ENCODE measurements around the gene MRPL14. TPM values are rescaled to one million over a fixed set of nuclear protein-coding genes. Genes with fewer than 3 reads are reported as not detected.

MRPL14 gene
- total RNA-seq (2014; rRNA removed; shearing (Covaris generic)): 136 and 149 TPM in 2 replicates

GRCh38 chr6:44127186-44128019 lies at the start of gene MRPL14, which contains the start of gene TMEM63B:
Gene MRPL14, minus strand, starts transcription at chr6:44127452. Its CDS starts 10,841 bp downstream, at chr6:44116611.
Gene TMEM63B, plus strand, starts transcription at chr6:44127554. Its CDS starts 7,031 bp downstream, at chr6:44134585.
- peak; percentile 59 for DNase-seq (ENCODE audit: low spot score)

- no peak for DNase-seq (ENCODE audit: low spot score)
Observed at GRCh38 chr6:44176130-44176761, 49.0 kb upstream of the MRPL14 start.

GRCh38 chr6:44172731-44173500 lies 45.7 kb upstream of the MRPL14 start:
- DNase-seq (ENCODE audit: low spot score): peak; percentile 79

- no peak for DNase-seq (ENCODE audit: low spot score)
Observed at GRCh38 chr6:44171899-44172546, 44.8 kb upstream of the MRPL14 start.

GRCh38 chr6:44169886-44170570 lies 42.8 kb upstream of the MRPL14 start:
- DNase-seq (ENCODE audit: low spot score): no peak

GRCh38 chr6:44169154-44169553 lies 41.9 kb upstream of the MRPL14 start:
- no peak for DNase-seq (ENCODE audit: low spot score)

- DNase-seq (ENCODE audit: low spot score): no peak
Observed at GRCh38 chr6:44167567-44167966, 40.3 kb upstream of the MRPL14 start.

GRCh38 chr6:44166591-44167184 lies 39.4 kb upstream of the MRPL14 start:
- DNase-seq (ENCODE audit: low spot score): no peak

GRCh38 chr6:44166116-44166515 lies 38.9 kb upstream of the MRPL14 start:
- DNase-seq (ENCODE audit: low spot score): no peak

- no peak for DNase-seq (ENCODE audit: low spot score)
Observed at GRCh38 chr6:44162876-44163625, 35.8 kb upstream of the MRPL14 start.

GRCh38 chr6:44161997-44162338 lies 34.7 kb upstream of the MRPL14 start:
- peak; percentile 65 for DNase-seq (ENCODE audit: low spot score)

GRCh38 chr6:44158770-44159228 lies 31.5 kb upstream of the MRPL14 start, which contains the start of gene CAPN11:
Gene CAPN11, plus strand, starts transcription at chr6:44158820. Its CDS starts 29 bp downstream, at chr6:44158849.
- DNase-seq (ENCODE audit: low spot score): no peak

- no peak for DNase-seq (ENCODE audit: low spot score)
Observed at GRCh38 chr6:44157152-44157521, 29.9 kb upstream of the MRPL14 start.

GRCh38 chr6:44156494-44157151 lies 29.4 kb upstream of the MRPL14 start:
- no peak for DNase-seq (ENCODE audit: low spot score)

- no peak for DNase-seq (ENCODE audit: low spot score)
Observed at GRCh38 chr6:44154067-44154466, 26.8 kb upstream of the MRPL14 start.

- DNase-seq (ENCODE audit: low spot score): no peak
Observed at GRCh38 chr6:44152533-44152932, 25.3 kb upstream of the MRPL14 start.

GRCh38 chr6:44152109-44152461 lies 24.8 kb upstream of the MRPL14 start:
- DNase-seq (ENCODE audit: low spot score): no peak

GRCh38 chr6:44151348-44152108 lies 24.3 kb upstream of the MRPL14 start:
- no peak for DNase-seq (ENCODE audit: low spot score)

All from A172 (cell line).